K562 (cell line): ENCODE measurements around the gene SLFN14. TPM values are rescaled to one million over a fixed set of nuclear protein-coding genes. Genes with fewer than 3 reads are reported as not detected.

Source experiments
- ARID1B ChIP-seq: fragments of 450-650 bp; IDR thresholded peaks from 2 replicates; pipeline ENCODE4 v1.6.1; 2016; ENCODE audit warnings: antibody characterized with exemption, mild to moderate bottlenecking, inconsistent platforms
- ARID4B ChIP-seq: sonication (generic); formaldehyde crosslinking; IDR thresholded peaks from 2 replicates; pipeline ENCODE4 v1.8.0; 2022; ENCODE audit warnings: mild to moderate bottlenecking, missing genetic modification reagents
- CHD2 ChIP-seq: IDR thresholded peaks from 2 replicates; pipeline ENCODE4 v1.6.1; 2011; ENCODE audit warnings: low read depth, low read length
- FOS ChIP-seq: IDR thresholded peaks from 3 replicates; pipeline ENCODE4 v1.6.1; 2011; ENCODE audit not compliant: insufficient read length; ENCODE audit errors: extremely low read depth
- NRF1 ChIP-seq, 2 experiments: fragments of 450-650 bp; IDR thresholded peaks in 1 of 2; conservative IDR thresholded peaks in 1 of 2; 2 replicates each; pipeline ENCODE4 v1.6.1; 2014; ENCODE audit warnings: mild to moderate bottlenecking in 2 of 2
- TRIM28 ChIP-seq: fragments of 450-650 bp; IDR thresholded peaks from 2 replicates; pipeline ENCODE4 v1.6.1; 2017
- ZNF707 ChIP-seq: fragments of 250-450 bp; sonication (Bioruptor Pico); conservative IDR thresholded peaks from 2 replicates; pipeline ENCODE4 v1.8.0; 2022; ENCODE audit warnings: inconsistent platforms, mild to moderate bottlenecking, moderate library complexity
- polyA plus RNA-seq, 8 experiments: library from polyadenylated mRNA; depleted of rRNA in 4 of 8; stranded (reverse) in 5 of 8; unstranded in 3 of 8; fragments of >200 nt; fragmentation: Nextera tagmentation in 2 of 8; fragmentation: Illumina TruSeq in 1 of 8; extraction: Ambion mirVana in 2 of 8; extraction: Trizol in 1 of 8; gene quantifications; 2 replicates each; pipeline versions ENCODE4 v1.2.1 to v1.2.3, GENCODE V29; 2011 to 2014; ENCODE audit warnings: inconsistent platforms in 1 of 8, missing spikeins in 1 of 8
- total RNA-seq, 7 experiments: library from RNA; depleted of rRNA in 6 of 7; stranded (reverse); fragments of >200 nt in 6 of 7; fragmentation: Illumina TruSeq in 2 of 7; extraction: Trizol in 2 of 7; gene quantifications; 2 replicates each; pipeline versions ENCODE4 v1.2.1 to v1.2.3, GENCODE V29; 2011 to 2021; ENCODE audit warnings: low replicate concordance in 1 of 7
- TF ChIP-seq, protein P1 (sequence below), 2 experiments: fragments of 450-650 bp in 1 of 2; sonication (generic) in 1 of 2; formaldehyde crosslinking in 1 of 2; IDR thresholded peaks; 2 replicates each; pipeline versions ENCODE4 v1.7.1 to v1.9.0; 2016 to 2022; ENCODE audit warnings: inconsistent platforms in 1 of 2, mild to moderate bottlenecking in 1 of 2, missing genetic modification reagents in 1 of 2
- TF ChIP-seq, protein P2 (sequence below): IDR thresholded peaks from 2 replicates; pipeline ENCODE4 v1.6.1; 2011; ENCODE audit warnings: borderline replicate concordance, low read depth, mild to moderate bottlenecking, moderate library complexity, low read length; ENCODE audit not compliant: insufficient read depth, poor library complexity, severe bottlenecking

SLFN14 gene
- total and polyA plus RNA-seq, 9 of the 15 experiments (the other 6 are each of a cell fraction or from before 2014, with no cell fraction given): 1.3 to 4.3 (median 3.1) TPM

DNA sequence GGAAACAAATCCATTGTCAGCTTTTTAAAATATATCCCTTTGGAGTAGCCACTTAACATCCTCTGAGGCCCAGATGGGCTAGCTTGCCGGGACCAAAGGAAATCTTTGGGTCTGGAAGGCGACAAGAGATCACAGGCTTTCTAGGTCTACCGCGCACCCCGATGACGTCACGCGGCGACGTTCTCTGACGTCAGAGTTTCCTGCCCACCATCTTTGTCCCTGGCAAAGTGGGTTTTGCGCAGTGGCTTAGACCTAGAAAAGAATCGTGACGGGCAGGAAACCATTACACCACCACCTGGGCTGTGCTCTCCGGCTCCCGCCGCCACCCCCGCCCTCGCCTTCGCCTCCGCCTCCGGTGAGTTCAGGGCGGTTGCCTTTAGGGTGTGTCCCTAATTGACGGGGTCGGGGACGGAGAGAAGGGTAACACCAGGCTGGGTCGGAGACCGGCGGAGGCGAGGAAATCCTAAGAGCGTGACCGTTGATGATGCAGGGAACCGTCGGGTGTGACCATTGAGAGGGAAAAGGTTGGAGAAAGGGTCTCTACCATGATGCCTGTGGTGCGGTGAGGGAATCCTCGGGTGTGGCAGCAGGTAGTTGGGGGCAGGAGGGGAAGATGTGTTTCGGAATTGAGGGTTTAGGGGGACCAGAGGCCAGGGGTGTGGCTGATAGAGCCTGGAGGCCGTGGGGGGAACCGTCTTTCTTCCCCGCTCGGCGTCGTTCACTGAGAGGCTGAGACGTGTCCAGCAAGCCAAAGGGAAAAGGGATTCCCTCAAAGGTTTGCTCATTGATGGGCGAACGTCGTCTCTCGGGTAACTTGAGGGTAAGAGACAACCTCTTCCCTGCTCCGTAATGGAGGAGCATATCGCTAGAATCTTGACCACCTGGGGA lies 26.7 kb upstream of the SLFN14 start, which contains the start of gene AP2B1 (continued):
- TF ChIP-seq, protein P1, sequence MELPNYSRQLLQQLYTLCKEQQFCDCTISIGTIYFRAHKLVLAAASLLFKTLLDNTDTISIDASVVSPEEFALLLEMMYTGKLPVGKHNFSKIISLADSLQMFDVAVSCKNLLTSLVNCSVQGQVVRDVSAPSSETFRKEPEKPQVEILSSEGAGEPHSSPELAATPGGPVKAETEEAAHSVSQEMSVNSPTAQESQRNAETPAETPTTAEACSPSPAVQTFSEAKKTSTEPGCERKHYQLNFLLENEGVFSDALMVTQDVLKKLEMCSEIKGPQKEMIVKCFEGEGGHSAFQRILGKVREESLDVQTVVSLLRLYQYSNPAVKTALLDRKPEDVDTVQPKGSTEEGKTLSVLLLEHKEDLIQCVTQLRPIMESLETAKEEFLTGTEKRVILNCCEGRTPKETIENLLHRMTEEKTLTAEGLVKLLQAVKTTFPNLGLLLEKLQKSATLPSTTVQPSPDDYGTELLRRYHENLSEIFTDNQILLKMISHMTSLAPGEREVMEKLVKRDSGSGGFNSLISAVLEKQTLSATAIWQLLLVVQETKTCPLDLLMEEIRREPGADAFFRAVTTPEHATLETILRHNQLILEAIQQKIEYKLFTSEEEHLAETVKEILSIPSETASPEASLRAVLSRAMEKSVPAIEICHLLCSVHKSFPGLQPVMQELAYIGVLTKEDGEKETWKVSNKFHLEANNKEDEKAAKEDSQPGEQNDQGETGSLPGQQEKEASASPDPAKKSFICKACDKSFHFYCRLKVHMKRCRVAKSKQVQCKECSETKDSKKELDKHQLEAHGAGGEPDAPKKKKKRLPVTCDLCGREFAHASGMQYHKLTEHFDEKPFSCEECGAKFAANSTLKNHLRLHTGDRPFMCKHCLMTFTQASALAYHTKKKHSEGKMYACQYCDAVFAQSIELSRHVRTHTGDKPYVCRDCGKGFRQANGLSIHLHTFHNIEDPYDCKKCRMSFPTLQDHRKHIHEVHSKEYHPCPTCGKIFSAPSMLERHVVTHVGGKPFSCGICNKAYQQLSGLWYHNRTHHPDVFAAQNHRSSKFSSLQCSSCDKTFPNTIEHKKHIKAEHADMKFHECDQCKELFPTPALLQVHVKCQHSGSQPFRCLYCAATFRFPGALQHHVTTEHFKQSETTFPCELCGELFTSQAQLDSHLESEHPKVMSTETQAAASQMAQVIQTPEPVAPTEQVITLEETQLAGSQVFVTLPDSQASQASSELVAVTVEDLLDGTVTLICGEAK (IDR thresholded peaks at IDR 0.05): peak; percentile 86
- TF ChIP-seq, protein P1 (CRISPR knock-in tag; IDR thresholded peaks at IDR 0.05): no peak
- peak; percentile 77 to 81 for TF ChIP-seq NRF1 (conservative IDR thresholded peaks at IDR 0.05 in 1 of 2, IDR thresholded peaks at IDR 0.05 in 1 of 2)
- TF ChIP-seq CHD2: peak; percentile 35
- TF ChIP-seq FOS: no peak
- peak; percentile 83 for TF ChIP-seq ARID4B (CRISPR knock-in tag)
- TF ChIP-seq, protein P2, sequence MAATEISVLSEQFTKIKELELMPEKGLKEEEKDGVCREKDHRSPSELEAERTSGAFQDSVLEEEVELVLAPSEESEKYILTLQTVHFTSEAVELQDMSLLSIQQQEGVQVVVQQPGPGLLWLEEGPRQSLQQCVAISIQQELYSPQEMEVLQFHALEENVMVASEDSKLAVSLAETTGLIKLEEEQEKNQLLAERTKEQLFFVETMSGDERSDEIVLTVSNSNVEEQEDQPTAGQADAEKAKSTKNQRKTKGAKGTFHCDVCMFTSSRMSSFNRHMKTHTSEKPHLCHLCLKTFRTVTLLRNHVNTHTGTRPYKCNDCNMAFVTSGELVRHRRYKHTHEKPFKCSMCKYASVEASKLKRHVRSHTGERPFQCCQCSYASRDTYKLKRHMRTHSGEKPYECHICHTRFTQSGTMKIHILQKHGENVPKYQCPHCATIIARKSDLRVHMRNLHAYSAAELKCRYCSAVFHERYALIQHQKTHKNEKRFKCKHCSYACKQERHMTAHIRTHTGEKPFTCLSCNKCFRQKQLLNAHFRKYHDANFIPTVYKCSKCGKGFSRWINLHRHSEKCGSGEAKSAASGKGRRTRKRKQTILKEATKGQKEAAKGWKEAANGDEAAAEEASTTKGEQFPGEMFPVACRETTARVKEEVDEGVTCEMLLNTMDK: no peak
- TF ChIP-seq TRIM28: no peak
- TF ChIP-seq ZNF707 (CRISPR knock-in tag): no peak; the same call in 1 of the 2 replicates
- peak; percentile 62 for TF ChIP-seq ARID1B
